Stimulated activated CD4-positive, alpha-beta T cell treated with anti-CD3 and anti-CD28 coated beads, Interleukin-2, amount 100 ng/mL, for 48 hours (primary cell): ENCODE measurements around the gene UROD.
"Not testable (repeated sequence)": the region's sequence is repeated elsewhere in the genome, so short reads cannot be mapped to it uniquely, and the experiment has no call there.

ENCODE experiments used
- DNase-seq, 2 donors: peaks; one replicate each; pipeline ENCODE4 v3.0.0-alpha.2; 2020

The UROD gene

DNA sequence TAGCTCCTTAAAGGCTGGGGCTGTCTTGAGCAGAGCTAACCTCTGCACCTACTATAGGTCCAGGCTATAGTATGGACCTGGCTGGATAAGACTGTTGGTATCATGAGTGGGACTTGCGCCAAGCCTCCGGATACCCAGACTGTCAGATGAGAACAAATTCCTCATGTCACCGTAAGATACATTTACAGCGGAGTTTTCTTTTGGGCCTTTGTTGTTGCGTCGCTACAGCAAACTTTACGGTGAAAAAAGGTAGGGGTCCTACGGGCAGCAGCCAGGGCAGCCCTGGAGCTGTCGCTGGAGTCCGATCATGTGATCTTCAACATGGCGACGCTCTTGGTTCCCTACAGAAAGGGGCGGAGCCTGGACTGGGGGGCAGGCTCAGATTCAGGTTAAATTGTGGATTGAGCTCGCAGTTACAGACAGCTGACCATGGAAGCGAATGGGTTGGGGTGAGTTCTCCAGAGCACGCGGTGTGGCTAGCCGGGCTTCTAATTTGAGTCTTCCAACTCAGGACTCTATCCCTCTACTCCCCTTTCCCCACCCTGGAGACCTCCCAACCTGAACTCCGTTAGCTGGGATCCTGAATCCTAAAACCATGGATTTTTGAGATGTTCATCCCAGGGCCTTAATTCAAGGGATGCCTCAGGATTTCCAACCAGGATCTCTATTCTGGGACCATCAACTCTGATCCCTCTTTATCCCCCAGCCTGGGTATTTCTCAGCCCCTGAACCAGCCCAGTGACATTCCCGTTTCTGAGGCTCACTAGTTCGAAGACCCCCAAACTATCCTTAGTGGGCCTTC lies at the start of gene UROD:
Gene UROD (plus strand): TSS at position 418 of the 802 bp plus-strand sequence. CDS start 12 bp downstream, at position 430.
- peak; percentile 84 to 87 for DNase-seq

DNA sequence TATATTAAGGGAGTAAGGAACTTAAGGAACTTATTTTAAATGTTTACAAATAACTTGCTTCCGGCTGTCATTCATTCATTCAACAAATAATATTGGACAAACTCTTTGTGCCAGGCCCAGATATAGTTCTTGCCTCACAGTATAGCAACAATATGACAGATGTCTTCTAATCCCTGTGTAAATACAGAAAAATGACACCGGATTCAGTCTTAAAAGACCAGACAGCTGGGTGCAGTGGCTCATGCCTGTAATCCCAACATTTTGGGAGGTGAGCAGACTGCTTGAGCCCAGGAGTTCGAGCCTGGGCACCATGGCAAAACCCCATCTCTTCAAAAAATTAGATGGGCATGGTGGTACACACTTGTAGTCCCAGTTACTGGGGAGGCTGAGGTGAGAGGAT lies 49.3 kb upstream of the UROD start:
- DNase-seq, result no peak

DNA sequence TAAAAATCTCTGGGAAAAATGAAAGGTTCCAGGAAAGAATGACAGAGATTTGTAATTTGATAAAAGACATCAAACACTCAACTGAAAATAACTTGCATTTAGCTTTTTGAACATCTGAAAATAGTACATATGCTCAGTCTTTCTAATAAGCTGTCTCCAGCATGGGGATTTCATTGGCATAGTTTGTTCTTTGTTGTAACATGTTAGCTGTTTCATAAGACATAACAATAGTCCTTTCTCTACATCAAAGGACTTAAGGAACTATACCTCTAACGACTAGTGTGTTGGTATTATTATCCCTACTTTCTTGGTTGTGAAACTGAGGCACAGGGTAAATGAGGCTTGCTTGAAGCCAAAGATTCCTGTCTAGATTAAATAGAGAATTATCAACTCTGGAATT lies 47.7 kb upstream of the UROD start:
- no peak for DNase-seq

DNA sequence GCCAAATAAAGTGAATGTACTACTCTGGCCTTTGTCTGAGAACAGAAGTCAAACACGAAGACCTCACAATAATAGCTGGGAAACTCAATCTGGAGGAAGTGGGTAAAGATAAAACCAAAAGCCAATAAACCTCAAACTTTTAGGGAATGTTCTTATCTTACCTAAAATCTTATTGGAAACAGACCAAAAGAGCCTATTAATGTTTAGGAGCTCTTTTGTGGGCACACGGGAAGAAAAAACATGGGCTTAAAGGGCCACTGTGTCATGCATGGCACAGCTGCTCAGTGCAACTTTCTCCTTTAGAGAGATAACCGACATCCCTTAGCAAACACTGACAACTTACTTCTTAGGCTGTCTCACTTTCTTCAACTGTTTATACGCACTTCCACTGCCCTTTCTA lies 41.7 kb upstream of the UROD start:
- no peak for DNase-seq

DNA sequence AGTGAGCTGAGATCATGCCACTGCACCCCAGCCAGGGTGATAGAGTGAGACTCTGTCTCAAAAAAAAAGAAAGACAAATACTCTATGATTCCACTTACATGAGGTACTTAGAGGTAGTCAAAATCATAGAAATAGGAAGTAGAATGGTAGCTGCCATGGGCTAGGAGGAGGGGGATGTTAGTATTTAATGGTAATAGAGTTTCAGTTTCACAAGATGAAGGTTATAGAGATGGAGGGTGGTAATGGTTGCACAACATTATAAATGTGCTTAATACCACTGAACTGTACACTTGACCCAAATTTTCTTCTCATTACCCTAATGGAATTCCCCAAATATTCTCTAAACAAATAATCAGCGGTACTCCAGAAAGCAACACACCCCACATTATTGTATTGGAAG lies 38.4 kb upstream of the UROD start:
- DNase-seq, result no peak

DNA sequence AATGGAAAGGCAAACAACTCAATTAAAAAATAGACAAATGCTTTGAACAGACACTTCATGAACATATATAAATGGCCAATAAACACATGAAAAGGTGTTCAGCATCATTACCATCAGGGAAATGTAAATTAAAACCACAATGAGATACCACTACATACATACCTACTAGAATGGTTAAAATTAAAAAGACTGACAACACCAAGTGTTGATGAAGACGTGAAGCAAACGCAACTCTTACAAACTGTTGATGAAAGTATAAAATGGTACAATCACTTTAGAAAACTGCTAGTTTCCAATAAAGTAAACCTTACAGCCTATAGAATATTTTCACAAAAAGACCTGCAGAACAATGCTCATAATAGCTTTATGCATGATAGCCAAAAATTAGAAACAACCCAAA lies 35.8 kb upstream of the UROD start:
- no peak for DNase-seq

DNA sequence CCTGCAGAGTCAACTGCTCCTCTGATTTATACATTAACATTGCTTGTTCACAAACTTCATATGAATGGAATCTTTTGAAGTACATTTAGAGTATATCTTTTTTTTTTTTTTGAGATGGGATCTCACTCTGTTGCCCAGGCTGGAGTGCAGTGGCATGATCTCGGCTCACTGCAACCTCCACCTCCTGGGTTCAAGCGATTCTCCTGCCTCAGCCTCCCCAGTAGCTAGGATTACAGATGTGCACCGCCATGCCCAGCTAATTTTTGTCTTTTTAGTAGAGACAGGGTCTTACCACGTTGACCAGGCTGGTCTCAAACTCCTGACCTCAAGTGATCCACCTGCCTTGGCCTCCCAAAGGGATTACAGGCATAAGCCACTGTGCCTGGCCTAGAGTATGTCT lies 34.7 kb upstream of the UROD start:
- not testable (repeated sequence) for DNase-seq

DNA sequence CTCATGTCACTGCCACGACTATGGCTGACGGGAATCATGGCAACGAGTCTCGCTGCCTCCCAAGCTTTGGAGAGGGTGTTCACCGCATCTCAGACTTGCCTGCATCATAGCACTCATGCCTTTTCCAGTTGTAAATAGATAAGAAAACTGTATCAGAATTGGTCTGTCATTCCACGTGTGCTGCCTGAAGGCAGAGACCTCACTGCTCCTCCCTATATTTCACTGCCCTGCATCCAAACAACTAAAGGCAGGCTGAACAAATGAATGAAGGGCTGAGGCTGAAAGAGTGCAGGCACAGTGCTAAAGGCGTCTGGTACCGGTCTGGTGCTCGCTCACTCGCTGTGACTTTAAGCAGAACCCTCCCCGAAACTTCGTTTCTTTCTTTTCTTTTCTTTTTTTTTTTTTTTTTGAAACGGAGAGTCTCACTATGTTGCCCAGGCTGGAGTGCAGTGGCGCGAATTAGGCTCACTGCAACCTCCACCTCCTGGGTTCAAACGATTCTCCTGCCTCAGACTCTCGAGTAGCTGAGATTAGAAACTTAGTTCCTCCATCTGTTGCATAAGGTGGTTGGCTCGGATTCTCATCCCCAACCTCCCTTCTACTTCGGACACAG lies 26.2 kb upstream of the UROD start:
- no peak for DNase-seq

DNA sequence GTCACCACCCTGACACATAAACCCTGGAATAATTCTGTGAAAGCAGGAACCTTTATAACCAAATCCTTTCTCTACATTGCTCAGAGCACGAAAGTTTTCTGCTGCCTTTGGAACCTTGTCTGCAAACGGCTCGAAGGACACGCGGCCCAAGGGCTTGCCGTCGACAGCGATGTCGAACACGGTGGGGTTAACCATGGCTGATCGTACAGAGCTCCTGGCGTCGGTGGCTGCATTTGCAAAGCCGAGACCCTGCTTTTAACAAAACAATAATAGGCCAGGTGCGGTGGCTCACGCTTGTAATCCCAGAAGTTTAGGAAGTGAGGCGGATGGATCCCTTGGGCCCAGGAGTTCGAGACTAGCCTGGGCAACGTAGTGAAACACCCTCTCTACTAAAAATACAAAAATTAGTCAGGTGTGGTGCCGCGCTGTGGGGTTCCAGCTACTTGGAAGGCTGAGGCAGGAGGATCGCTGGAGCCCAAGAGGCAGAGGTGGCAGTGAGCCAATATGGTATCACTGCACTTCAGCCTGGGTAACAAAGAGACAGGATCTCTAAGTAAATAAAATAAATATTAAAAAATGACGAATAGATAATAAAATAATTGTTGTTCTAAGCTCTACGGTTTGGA lies 23.4 kb upstream of the UROD start:
- no peak for DNase-seq

DNA sequence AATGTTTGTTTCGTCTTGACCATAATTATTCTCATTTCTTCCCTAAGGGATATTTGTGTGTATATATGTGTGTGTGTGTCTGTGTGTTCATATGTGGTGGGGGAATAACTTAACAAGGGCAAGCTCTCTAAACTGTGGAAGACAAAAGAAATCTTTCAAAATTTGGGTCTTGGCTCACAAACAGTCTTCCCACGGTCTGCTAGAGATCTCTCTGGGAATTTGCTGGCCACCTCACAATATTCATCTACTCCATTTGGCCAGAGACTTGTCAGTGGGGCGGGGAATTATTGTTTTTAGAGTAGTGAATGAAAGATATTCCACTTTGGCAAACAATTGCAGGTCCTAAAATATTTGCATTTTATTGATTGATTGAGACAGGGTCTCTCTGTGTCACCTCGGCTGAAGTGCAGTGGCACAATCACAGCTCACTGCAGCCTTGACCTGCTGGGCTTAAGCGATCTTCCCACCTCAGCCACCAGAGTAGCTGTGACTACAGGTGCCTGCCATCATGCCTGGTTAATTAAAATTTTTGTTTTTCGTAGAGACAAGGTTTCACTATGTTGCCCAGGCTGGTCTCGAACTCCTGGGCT lies 17.6 kb upstream of the UROD start:
- DNase-seq, result no peak

DNA sequence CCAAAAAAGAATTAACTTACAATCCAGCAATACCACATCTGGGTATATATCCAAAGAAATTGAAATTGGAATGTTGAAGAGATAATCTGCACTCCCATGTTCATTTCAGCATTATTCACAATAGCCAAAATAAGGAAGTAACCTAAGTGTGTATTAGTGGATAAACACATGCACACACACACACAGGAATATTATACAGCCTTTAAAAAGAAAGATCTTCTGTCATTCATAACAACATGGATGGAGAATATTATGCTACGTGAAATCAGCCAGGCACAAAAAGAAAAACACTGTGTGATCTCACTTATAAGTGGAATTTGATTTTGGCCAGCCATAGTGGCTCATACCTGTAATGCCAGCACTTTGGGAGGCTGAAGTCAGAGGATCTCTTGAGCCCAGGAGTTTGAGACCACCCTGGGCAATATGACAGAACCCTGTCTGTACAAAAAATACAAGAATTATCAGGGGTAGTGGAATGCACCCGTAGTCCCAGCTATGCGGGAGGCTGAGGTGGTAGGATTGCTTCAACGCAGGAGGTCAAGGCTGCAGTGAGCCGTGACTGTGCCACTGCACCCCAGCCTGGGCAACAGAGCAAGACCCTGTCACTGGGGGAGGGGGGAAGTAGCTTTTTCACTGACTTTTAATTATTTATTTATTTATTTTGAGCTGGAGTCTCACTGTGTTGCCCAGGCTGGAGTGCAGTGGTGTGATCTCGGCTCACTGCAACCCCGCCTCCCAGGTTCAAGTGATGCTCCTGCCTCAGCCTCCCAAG lies 16.4 kb upstream of the UROD start:
- no peak for DNase-seq

DNA sequence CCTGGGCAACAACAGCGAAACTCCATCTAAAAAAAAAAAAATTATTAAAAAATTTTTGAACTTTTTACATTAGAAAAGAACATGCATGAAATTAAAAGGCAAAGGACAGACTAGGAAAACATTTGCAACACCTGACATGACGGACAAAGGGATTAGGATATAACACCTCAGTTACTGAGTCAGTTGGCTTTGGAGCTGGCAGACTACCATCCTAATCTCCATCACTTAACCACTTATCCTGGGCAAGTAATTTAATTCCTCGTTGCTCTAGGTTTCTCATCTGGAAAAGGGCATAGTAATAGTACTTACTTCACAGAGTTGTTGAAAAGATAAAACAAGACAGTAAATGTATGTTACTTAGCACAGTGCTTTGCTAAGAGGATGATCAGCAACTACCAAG lies 12.8 kb upstream of the UROD start:
- DNase-seq, result no peak

DNA sequence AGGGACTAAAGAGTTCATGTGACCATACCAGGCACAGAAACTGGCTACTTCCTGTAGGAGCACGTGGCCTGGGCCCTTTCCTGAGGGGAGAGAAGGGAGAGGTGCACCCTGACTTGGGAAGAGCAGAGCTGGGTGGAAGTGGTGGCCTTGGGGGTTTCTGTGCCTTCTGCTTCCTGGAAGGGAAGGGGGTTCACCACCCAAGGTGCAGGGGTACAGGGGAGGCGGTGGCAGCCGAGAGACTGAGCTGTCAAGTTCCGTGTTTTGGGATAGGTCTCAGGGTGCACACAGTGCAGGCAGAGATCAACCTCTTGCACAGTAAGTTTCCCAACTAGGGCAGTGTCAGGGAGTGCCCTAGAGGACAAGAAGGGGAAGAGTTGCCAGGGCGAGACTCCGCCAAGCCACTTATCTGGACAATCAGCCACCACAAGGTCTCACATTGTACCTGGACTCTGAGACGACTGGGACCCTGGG lies 11.0 kb upstream of the UROD start:
- DNase-seq, result no peak

DNA sequence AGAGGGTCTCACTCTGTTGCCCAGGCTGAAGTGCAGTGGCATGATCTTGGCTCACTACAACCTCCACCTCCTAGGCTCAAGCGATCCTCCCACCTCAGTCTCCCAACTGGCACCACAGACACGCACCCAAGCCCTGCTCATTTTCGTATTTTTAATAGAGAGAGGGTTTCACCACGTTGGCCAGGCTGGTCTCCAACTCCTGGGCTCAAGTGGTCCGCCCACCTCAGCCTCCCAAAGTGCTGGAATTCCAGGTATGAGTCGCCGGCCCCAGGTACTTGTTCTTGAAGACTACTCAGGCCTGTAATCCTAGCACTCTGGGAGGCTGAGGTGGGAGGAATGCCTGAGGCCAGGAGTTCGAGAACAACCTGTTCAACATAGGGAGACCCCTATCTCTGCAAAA lies 10.5 kb upstream of the UROD start:
- not testable (repeated sequence) for DNase-seq

DNA sequence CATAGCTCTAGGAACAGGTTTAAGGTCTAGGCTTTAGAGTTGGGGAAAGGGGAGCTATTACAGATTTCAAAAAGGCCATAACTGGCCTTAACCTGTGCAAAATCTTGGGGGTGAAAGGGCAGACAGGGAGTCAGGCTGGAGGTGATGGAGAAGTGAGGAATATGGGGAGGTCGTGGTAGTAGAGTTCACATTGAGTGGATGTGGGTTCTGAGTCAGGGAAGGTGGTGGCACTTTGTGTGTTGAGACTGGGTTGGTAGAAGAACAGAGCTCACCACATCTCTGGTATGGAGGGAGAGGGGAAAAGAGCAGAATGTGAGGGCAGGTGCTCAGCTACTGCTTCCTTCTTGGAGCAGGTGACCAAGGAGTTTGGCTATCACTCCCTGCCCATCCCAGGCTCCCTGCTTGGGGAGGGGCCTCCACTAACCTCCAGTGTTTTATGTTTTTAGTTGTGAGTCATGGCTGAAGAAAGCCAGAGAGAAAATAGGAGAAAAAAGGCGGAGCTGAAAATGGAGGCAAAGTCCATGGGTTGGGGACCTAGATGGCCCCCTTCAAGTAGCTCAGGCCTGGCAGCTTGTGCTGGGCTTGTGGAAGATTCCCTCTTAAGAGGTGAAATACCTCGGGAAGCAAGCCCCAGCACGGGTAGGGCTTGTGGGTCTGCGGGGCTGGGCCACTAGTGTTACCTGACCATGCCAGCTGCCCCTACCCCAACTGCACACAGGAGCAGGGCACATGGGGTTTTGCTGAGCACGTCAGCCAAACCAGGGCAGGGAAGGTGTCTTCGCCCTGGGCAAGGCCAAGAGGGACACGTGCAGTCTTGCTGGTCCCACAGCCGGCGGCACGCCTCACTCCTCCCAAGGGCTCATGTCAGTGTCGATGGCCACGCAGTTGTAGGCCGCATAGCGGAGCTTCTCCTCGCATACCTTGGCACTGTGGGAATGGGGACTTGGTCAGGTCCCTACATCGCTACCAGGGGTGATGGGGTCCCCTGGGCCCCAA lies 9.1 kb upstream of the UROD start:
- no peak for DNase-seq

DNA sequence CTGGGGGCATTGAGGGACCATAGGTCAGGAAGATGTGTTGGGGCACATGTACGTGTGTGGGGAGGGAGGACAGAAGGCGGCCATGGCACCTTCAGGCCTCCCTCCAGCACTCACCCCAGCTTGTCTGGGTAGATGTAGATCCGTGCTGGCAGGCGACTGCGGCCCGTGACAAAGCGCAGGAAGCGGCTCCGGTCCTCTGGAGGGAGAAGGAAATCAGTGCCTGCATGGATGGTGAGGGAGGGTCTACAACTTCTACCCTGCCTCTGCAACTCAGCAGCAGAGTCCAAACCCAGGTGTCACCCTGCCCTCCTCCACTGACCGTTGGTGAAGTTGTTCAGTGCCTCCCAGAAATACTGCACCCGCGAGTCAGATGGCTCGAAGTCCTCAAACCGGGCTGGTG lies 8.3 kb upstream of the UROD start:
- no peak for DNase-seq

DNA sequence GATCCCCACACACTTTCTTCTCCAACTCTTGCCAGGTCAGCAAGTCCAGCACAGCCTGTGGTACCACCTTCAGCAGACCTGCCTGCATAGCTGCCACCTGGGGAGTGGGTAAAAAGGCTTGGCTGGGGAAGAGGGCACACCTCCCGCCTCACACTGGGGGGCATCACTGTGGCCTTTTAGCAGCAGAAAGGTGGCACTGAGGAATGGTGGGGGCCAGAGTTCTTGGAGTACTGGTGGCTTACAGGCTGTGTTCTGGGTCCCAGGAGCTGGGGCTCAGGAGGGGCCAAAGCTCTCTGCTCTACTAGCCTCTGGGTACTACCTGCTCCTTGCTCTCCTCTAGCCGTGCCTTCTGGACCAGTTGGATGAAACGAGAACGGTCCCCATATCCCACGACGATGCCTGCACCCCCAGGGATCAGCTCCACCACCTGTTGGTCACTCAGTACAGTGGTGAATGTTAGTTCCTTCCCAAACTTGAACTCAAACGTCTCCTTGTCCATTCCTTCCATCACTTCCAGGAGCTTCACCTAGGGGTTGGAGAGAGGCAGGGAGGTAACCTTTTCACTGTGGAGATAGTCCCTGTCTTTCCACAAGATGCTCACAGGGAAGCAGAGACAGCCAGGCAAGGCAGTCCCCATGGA lies 7.7 kb upstream of the UROD start:
- DNase-seq, result no peak

DNA sequence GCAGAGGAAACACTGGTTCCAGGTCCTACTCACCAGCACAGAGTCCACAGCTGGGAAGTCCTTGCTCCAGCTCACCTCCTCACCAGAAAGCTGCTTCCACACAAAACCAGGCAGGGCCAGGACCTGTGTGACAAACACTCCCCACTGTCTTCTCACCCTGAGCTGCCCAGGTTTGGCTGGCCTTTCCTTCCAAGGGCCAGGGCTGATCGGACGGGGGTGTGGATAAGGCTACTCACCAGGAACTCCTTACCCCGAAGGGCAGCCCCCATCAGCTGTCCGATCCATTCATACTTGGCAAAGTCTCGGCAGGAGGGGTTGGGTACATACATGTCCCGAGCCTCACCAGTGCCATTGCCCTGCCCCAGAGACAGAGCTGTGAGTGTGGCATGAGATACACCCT lies 6.3 kb upstream of the UROD start:
- no peak for DNase-seq

DNA sequence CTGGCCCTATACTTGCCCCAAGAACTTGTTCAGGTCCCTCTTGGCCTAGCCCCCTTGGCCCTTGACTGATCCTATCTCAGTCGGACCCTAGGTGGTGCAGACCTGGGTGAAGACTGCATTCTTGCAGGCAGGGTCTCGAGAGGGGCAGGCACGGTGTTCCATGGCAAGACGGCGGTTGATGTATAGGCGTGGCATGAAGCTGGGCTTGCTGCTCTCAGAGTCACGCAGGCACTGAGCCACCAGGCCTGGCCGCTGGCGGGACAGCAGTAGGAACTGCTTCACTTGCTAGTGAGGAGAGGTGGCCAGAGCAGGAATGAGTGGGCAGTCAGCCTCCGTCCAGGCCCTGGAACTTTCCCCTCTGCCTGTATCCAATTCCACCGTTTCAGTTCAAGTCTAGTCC lies 4.7 kb upstream of the UROD start:
- DNase-seq, result no peak

DNA sequence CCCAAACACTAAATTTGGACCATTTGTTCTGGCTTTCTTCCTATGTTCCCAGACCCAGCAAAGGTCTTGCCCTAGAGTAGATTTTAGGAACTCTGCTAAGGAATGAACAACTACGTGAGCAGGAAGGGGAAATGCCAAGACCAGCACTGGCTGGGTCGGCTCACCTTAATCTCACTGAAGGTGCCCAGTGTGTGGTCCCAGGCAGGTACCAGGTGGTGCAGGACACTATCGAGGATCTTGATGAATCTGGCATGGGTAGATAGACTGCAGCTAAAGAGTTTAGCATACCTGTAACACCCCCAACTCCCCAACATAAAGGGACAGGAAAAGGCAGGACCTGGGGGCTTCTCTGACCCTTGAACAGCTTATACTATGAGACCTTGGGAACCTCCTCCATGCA lies 4.0 kb upstream of the UROD start:
- DNase-seq, result no peak

DNA sequence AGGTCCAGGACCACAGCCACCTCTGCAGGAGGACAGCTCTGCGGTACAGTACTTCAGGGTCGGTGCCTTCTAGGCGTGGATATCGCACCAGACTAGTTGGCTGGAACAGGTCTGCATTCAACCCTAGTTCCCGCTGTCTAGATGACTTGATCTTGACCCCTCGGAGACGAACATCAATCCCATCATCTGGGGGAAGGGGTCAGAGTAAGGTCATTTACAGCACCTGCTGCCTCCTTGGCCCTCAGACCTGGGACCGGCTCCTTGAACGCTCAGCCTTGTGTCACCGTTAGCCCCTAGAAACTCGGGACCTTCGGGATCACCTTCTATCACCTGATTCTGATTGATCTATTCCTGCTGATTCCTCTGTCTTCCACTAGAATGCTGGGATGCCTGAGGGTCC lies 3.5 kb upstream of the UROD start:
- DNase-seq, result no peak
